Karpas-422 (cell line): ENCODE measurements around the gene KDF1. TPM values are rescaled to one million over a fixed set of nuclear protein-coding genes. Genes with fewer than 3 reads are reported as not detected.

Source experiments
- DNase-seq: peaks from one replicate; pipeline ENCODE4 v3.0.0-alpha.2; 2015
- H2AFZ ChIP-seq: fragments of 200-600 bp; sonication (generic); 2 replicates; pipeline ENCODE4 v1.6.1; 2014; ENCODE audit warnings: antibody characterized with exemption, low read length, mixed read lengths
- H3K27ac ChIP-seq: fragments of 200-600 bp; sonication (generic); 2 replicates; pipeline ENCODE4 v1.5.1; 2014; ENCODE audit warnings: mild to moderate bottlenecking, low read length, moderate library complexity
- H3K27me3 ChIP-seq: fragments of 200-600 bp; sonication (generic); 2 replicates; pipeline ENCODE4 v1.6.1; 2014; ENCODE audit warnings: low read length, mixed read lengths
- H3K36me3 ChIP-seq: fragments of 200-600 bp; sonication (generic); 2 replicates; pipeline ENCODE4 v1.6.1; 2014; ENCODE audit warnings: low read length, mixed read lengths; ENCODE audit not compliant: insufficient read depth
- H3K4me1 ChIP-seq: fragments of 200-600 bp; sonication (generic); 2 replicates; pipeline ENCODE4 v1.6.1; 2014; ENCODE audit warnings: mild to moderate bottlenecking, low read length, mixed read lengths
- H3K4me2 ChIP-seq: fragments of 200-600 bp; sonication (generic); 2 replicates; pipeline ENCODE4 v1.6.1; 2014; ENCODE audit warnings: low read length, low read depth, mild to moderate bottlenecking; ENCODE audit not compliant: poor library complexity, severe bottlenecking
- H3K4me3 ChIP-seq: fragments of 200-600 bp; sonication (generic); 2 replicates; pipeline ENCODE4 v1.5.1; 2014; ENCODE audit warnings: mild to moderate bottlenecking, antibody characterized with exemption, low read length, mixed read lengths
- H3K79me2 ChIP-seq: fragments of 200-600 bp; sonication (generic); 2 replicates; pipeline ENCODE4 v1.6.1; 2014; ENCODE audit warnings: mild to moderate bottlenecking, low read length, mixed read lengths
- H3K9ac ChIP-seq: fragments of 200-600 bp; sonication (generic); 2 replicates; pipeline ENCODE4 v1.6.0; 2014; ENCODE audit warnings: low read length
- H3K9me2 ChIP-seq: fragments of 200-600 bp; sonication (generic), shearing (Covaris generic); replicated peaks from 2 replicates; pipeline ENCODE4 v1.6.0; 2014; ENCODE audit warnings: mild to moderate bottlenecking, low read length, moderate library complexity; ENCODE audit not compliant: insufficient read depth
- H3K9me3 ChIP-seq: fragments of 300-700, 200-600 bp; sonication (generic); 2 replicates; pipeline ENCODE4 v1.6.1; 2014; ENCODE audit warnings: low read length, mixed read lengths
- H4K20me1 ChIP-seq: fragments of 200-600 bp; sonication (generic); 2 replicates; pipeline ENCODE4 v1.6.1; 2014; ENCODE audit warnings: mild to moderate bottlenecking, antibody characterized with exemption, low read length, low read depth; ENCODE audit not compliant: insufficient read depth
- total RNA-seq: library from RNA; depleted of rRNA; stranded (reverse); fragments of >200 nt; shearing (Covaris generic); gene quantifications from 2 replicates; pipeline ENCODE4 v1.2.3, GENCODE V29; 2014; ENCODE audit warnings: low replicate concordance; rRNA removed

The KDF1 gene
- total RNA-seq: 0.14 TPM in 1 of 2 replicates, not detected in the other

GRCh38 chr1:26959722-26960624 lies at the start of gene KDF1:
Gene KDF1 (minus strand): TSS chr1:26960468. CDS start chr1:26952380, 8,088 bp downstream.
- Histone ChIP-seq H2AFZ (no peak within 1 kb of the TSS), H3K4me1 (no peaks in the 10 kb centered on the region), H3K27ac (no peak within 1 kb of the TSS), H3K4me3 (no peak within 1 kb of the TSS), H3K79me2 (no peaks in the 10 kb centered on the region), H3K4me2 (no peak within 1 kb of the TSS), H3K9me2 (no peaks in the 10 kb centered on the region), H3K36me3 (no peaks in the 10 kb centered on the region), H3K27me3 (no peaks in the 10 kb centered on the region), H3K9me3 (no peaks in the 10 kb centered on the region), H4K20me1 (no peaks in the 10 kb centered on the region), H3K9ac (no peak within 1 kb of the TSS)
- no peak for DNase-seq

GRCh38 chr1:27009601-27010197 lies 49.4 kb upstream of the KDF1 start:
- Histone ChIP-seq H4K20me1 (no peaks in the 10 kb centered on the region), H2AFZ (no peak overlapping the region), H3K9me2 (no peaks in the 10 kb centered on the region), H3K36me3 (no peaks in the 10 kb centered on the region), H3K9me3 (no peaks in the 10 kb centered on the region), H3K79me2 (no peaks in the 10 kb centered on the region), H3K27me3 (no peaks in the 10 kb centered on the region), H3K9ac (no peak overlapping the region), H3K4me1 (no peaks in the 10 kb centered on the region), H3K27ac (no peak overlapping the region), H3K4me3 (no peak overlapping the region), H3K4me2 (no peak overlapping the region)
- DNase-seq: no peak

- Histone ChIP-seq H3K4me2 (no peak overlapping the region), H3K9me2 (no peaks in the 10 kb centered on the region), H2AFZ (no peak overlapping the region), H3K27ac (no peak overlapping the region), H3K4me3 (no peak overlapping the region), H4K20me1 (no peaks in the 10 kb centered on the region), H3K36me3 (no peaks in the 10 kb centered on the region), H3K79me2 (no peaks in the 10 kb centered on the region), H3K27me3 (no peaks in the 10 kb centered on the region), H3K9ac (no peak overlapping the region), H3K9me3 (no peaks in the 10 kb centered on the region), H3K4me1 (no peaks in the 10 kb centered on the region)
- no peak for DNase-seq
These were observed 47.8 kb upstream of the KDF1 start for GRCh38 chr1:27007909-27008582.

- H3K4me2 ChIP-seq: no peak overlapping the region
- H3K27me3 ChIP-seq: no peaks in the 10 kb centered on the region
- no peak overlapping the region for H2AFZ ChIP-seq
- no peak overlapping the region for H3K9ac ChIP-seq
- H3K79me2 ChIP-seq: no peaks in the 10 kb centered on the region
- peaks cover 11% of the 10 kb centered on the region for H3K4me1 ChIP-seq
- no peaks in the 10 kb centered on the region for H4K20me1 ChIP-seq
- no peak overlapping the region for H3K4me3 ChIP-seq
- H3K27ac ChIP-seq: no peak overlapping the region
- H3K36me3 ChIP-seq: no peaks in the 10 kb centered on the region
- H3K9me2 ChIP-seq: no peaks in the 10 kb centered on the region
- no peak for DNase-seq
- no peaks in the 10 kb centered on the region for H3K9me3 ChIP-seq
These were observed 46.4 kb upstream of the KDF1 start for GRCh38 chr1:27006683-27007082.

- Histone ChIP-seq H3K9ac (no peak overlapping the region), H3K79me2 (no peaks in the 10 kb centered on the region), H2AFZ (no peak overlapping the region), H3K27ac (no peak overlapping the region), H4K20me1 (no peaks in the 10 kb centered on the region), H3K9me2 (no peaks in the 10 kb centered on the region), H3K4me1 (peaks cover 16% of the 10 kb centered on the region), H3K36me3 (no peaks in the 10 kb centered on the region), H3K4me2 (no peak overlapping the region), H3K4me3 (no peak overlapping the region), H3K9me3 (no peaks in the 10 kb centered on the region), H3K27me3 (no peaks in the 10 kb centered on the region)
- DNase-seq: no peak
These were observed 45.6 kb upstream of the KDF1 start for GRCh38 chr1:27005648-27006496.

GRCh38 chr1:27005166-27005530 lies 44.9 kb upstream of the KDF1 start:
- H3K9me2 ChIP-seq: no peaks in the 10 kb centered on the region
- H3K27me3 ChIP-seq: no peaks in the 10 kb centered on the region
- H3K4me1 ChIP-seq: peaks cover 23% of the 10 kb centered on the region
- H3K9ac ChIP-seq: no peak overlapping the region
- no peaks in the 10 kb centered on the region for H3K79me2 ChIP-seq
- no peak overlapping the region for H3K27ac ChIP-seq
- no peak overlapping the region for H2AFZ ChIP-seq
- no peak overlapping the region for H3K4me3 ChIP-seq
- no peaks in the 10 kb centered on the region for H4K20me1 ChIP-seq
- no peaks in the 10 kb centered on the region for H3K9me3 ChIP-seq
- H3K36me3 ChIP-seq: no peaks in the 10 kb centered on the region
- DNase-seq: no peak
- H3K4me2 ChIP-seq: no peak overlapping the region

- H3K27me3 ChIP-seq: no peaks in the 10 kb centered on the region
- H3K9ac ChIP-seq: no peak overlapping the region
- H3K4me2 ChIP-seq: no peak overlapping the region
- no peaks in the 10 kb centered on the region for H3K36me3 ChIP-seq
- no peak overlapping the region for H2AFZ ChIP-seq
- no peak overlapping the region for H3K4me3 ChIP-seq
- H3K79me2 ChIP-seq: no peaks in the 10 kb centered on the region
- peaks cover 26% of the 10 kb centered on the region for H3K4me1 ChIP-seq
- H3K9me2 ChIP-seq: no peaks in the 10 kb centered on the region
- H3K27ac ChIP-seq: no peak overlapping the region
- H4K20me1 ChIP-seq: no peaks in the 10 kb centered on the region
- no peaks in the 10 kb centered on the region for H3K9me3 ChIP-seq
- no peak for DNase-seq
These were observed 44.4 kb upstream of the KDF1 start for GRCh38 chr1:27004471-27005165.
